HEK293T (cell line): ENCODE results near the gene CASS4.

Experiments
- ARNT ChIP-seq: fragments of 450-650 bp; IDR thresholded peaks from 2 replicates; pipeline ENCODE4 v1.6.1; 2017; ENCODE audit warnings: mild to moderate bottlenecking
- BHLHE40 ChIP-seq: fragments of 450-650 bp; IDR thresholded peaks from 2 replicates; pipeline ENCODE4 v1.6.1; 2016; ENCODE audit warnings: mild to moderate bottlenecking, moderate library complexity, borderline replicate concordance
- ELF4 ChIP-seq: fragments of 450-650 bp; IDR thresholded peaks from 2 replicates; pipeline ENCODE4 v1.6.1; 2017; ENCODE audit warnings: antibody characterized with exemption
- FOXA1 ChIP-seq: fragments of 450-650 bp; IDR thresholded peaks from 2 replicates; pipeline ENCODE4 v1.6.1; 2016; ENCODE audit warnings: mild to moderate bottlenecking
- FOXK2 ChIP-seq: fragments of 450-650 bp; IDR thresholded peaks from 2 replicates; pipeline ENCODE4 v1.6.1; 2016; ENCODE audit warnings: mild to moderate bottlenecking
- FOXM1 ChIP-seq: fragments of 450-650 bp; IDR thresholded peaks from 2 replicates; pipeline ENCODE4 v1.6.1; 2017; ENCODE audit warnings: mild to moderate bottlenecking, borderline replicate concordance
- HDGF ChIP-seq: fragments of 450-650 bp; IDR thresholded peaks from 2 replicates; pipeline ENCODE4 v1.6.1; 2017; ENCODE audit warnings: antibody characterized with exemption, borderline replicate concordance
- L3MBTL2 ChIP-seq: fragments of 450-650 bp; conservative IDR thresholded peaks from 2 replicates; pipeline ENCODE4 v1.6.1; 2016; ENCODE audit warnings: mild to moderate bottlenecking
- LEF1 ChIP-seq: fragments of 450-650 bp; IDR thresholded peaks from 2 replicates; pipeline ENCODE4 v1.6.1; 2017; ENCODE audit warnings: mild to moderate bottlenecking, borderline replicate concordance
- PKNOX1 ChIP-seq: fragments of 450-650 bp; IDR thresholded peaks from 2 replicates; pipeline ENCODE4 v1.6.1; 2016
- SP1 ChIP-seq: fragments of 450-650 bp; IDR thresholded peaks from 2 replicates; pipeline ENCODE4 v1.6.1; 2017
- SUZ12 ChIP-seq: fragments of 450-650 bp; IDR thresholded peaks from 2 replicates; pipeline ENCODE4 v1.6.1; 2016; ENCODE audit warnings: mild to moderate bottlenecking
- TARDBP ChIP-seq: fragments of 450-650 bp; IDR thresholded peaks from 2 replicates; pipeline ENCODE4 v1.6.1; 2016
- ZNF384 ChIP-seq: fragments of 450-650 bp; IDR thresholded peaks from 2 replicates; pipeline ENCODE4 v1.6.1; 2016

- TF ChIP-seq PKNOX1 (no peak), FOXA1 (no peak), SUZ12 (no peak), ELF4 (no peak), TARDBP (no peak), BHLHE40 (no peak), SP1 (no peak), L3MBTL2 (no peak), HDGF (no peak), ARNT (no peak), LEF1 (no peak), FOXK2 (no peak), ZNF384 (no peak), FOXM1 (no peak)
These were observed 28.4 kb downstream of the CASS4 start for GRCh38 chr20:56440346-56441007.
